ENCODE results near the gene ZNF408. TPM values are rescaled to one million over a fixed set of nuclear protein-coding genes. Genes with fewer than 3 reads are reported as not detected.

The ZNF408 gene
- polyA plus RNA-seq, 1 experiment, result 6.9 TPM

GRCh38 chr11:46675288-46675851 is 25.5 kb upstream of the ZNF408 start:
- TF ChIP-seq CTCF (IDR thresholded peaks at IDR 0.05; ENCODE audit: insufficient read depth, low read depth, low read length), result peak; percentile 11; the same call in 1 of the 2 replicates
- Histone ChIP-seq H3K27me3 (ENCODE audit: control insufficient read depth, insufficient read depth, low read length) (no peaks in the 10 kb centered on the region), H3K4me3 (ENCODE audit: low read depth, low read length) (no peak overlapping the region), H3K36me3 (ENCODE audit: control insufficient read depth, insufficient read depth, low read length) (peaks cover 29% of the 10 kb centered on the region)
- CTCF ChIA-PET, result interaction anchor here (0.6 to 2.1 kb wide), 6 partner anchors 9 to 58 kb away, joined by 4 to 9 read pairs (median 4); partner anchors contain the start of genes ATG13 and HARBI1
- POLR2A ChIA-PET, result no interaction called here
- DNase-seq (ENCODE audit: low read depth), result peak; percentile 26

GRCh38 chr11:46675949-46676348 is 24.9 kb upstream of the ZNF408 start:
- Histone ChIP-seq H3K27me3 (ENCODE audit: control insufficient read depth, insufficient read depth, low read length) (no peaks in the 10 kb centered on the region), H3K36me3 (ENCODE audit: control insufficient read depth, insufficient read depth, low read length) (peaks cover 34% of the 10 kb centered on the region), H3K4me3 (ENCODE audit: low read depth, low read length) (no peak overlapping the region)
- ChIA-PET POLR2A (no interaction called here), CTCF (interaction anchor here (0.6 to 2.1 kb wide), 5 partner anchors 8 to 59 kb away, joined by 4 to 9 read pairs (median 4); partner anchors contain the start of genes ATG13 and HARBI1)
- no peak for TF ChIP-seq CTCF (IDR thresholded peaks at IDR 0.05; ENCODE audit: insufficient read depth, low read depth, low read length)
- no peak for DNase-seq (ENCODE audit: low read depth)

- CTCF ChIA-PET, result interaction anchor here (1.7 kb wide), 1 partner anchor 7 kb away, joined by 9 read pairs; no protein-coding TSS in a partner anchor
- Histone ChIP-seq H3K36me3 (ENCODE audit: control insufficient read depth, insufficient read depth, low read length) (peaks cover 37% of the 10 kb centered on the region), H3K4me3 (ENCODE audit: low read depth, low read length) (no peak overlapping the region), H3K27me3 (ENCODE audit: control insufficient read depth, insufficient read depth, low read length) (no peaks in the 10 kb centered on the region)
- DNase-seq (ENCODE audit: low read depth), result no peak
- TF ChIP-seq CTCF (IDR thresholded peaks at IDR 0.05; ENCODE audit: insufficient read depth, low read depth, low read length), result no peak
- POLR2A ChIA-PET, result no interaction called here
These were observed 24.2 kb upstream of the ZNF408 start for GRCh38 chr11:46676436-46677158.

- DNase-seq (ENCODE audit: low read depth), result no peak
- no peak overlapping the region for H3K4me3 ChIP-seq (ENCODE audit: low read depth, low read length)
- ChIA-PET POLR2A (no interaction called here), CTCF (no interaction called here)
- peaks cover 41% of the 10 kb centered on the region for H3K36me3 ChIP-seq (ENCODE audit: control insufficient read depth, insufficient read depth, low read length)
- no peak for TF ChIP-seq CTCF (IDR thresholded peaks at IDR 0.05; ENCODE audit: insufficient read depth, low read depth, low read length)
- H3K27me3 ChIP-seq (ENCODE audit: control insufficient read depth, insufficient read depth, low read length), result no peaks in the 10 kb centered on the region
These were observed 23.7 kb upstream of the ZNF408 start for GRCh38 chr11:46677169-46677568.

GRCh38 chr11:46677991-46678740 is 22.7 kb upstream of the ZNF408 start:
- Histone ChIP-seq H3K36me3 (ENCODE audit: control insufficient read depth, insufficient read depth, low read length) (peaks cover 38% of the 10 kb centered on the region), H3K4me3 (ENCODE audit: low read depth, low read length) (no peak overlapping the region), H3K27me3 (ENCODE audit: control insufficient read depth, insufficient read depth, low read length) (no peaks in the 10 kb centered on the region)
- POLR2A ChIA-PET, result no interaction called here
- no peak for TF ChIP-seq CTCF (IDR thresholded peaks at IDR 0.05; ENCODE audit: insufficient read depth, low read depth, low read length)
- no peak for DNase-seq (ENCODE audit: low read depth)
- CTCF ChIA-PET, result no interaction called here

Data from BJ (cell line).